CD4-positive, alpha-beta T cell (primary cell): ENCODE measurements around the gene XPO5. TPM values are rescaled to one million over a fixed set of nuclear protein-coding genes. Genes with fewer than 3 reads are reported as not detected.

Source experiments
- ATAC-seq: fragments of 200-7000 bp; cut with Tn5 transposase; one replicate; pipeline ENCODE4 v1.10.0; 2022; ENCODE audit warnings: mild to moderate bottlenecking; ENCODE audit not compliant: poor library complexity
- CTCF ChIA-PET: fragments of 350-600 bp; sonication (Branson Sonifier 250); formaldehyde crosslinking; loops from one replicate; lab custom pipeline; 2021; ENCODE audit warnings: antibody characterized with exemption, inconsistent platforms; lab: Charles Lee
- POLR2A ChIA-PET: fragments of 350-600 bp; sonication (Branson Sonifier 250); formaldehyde crosslinking; loops from one replicate; lab custom pipeline; 2021; ENCODE audit warnings: antibody characterized with exemption, inconsistent platforms; lab: Charles Lee
- DNase-seq, 14 experiments: peaks; one replicate each; pipeline ENCODE4 v3.0.0-alpha.2; 2013 to 2020; ENCODE audit warnings: mixed read lengths in 2 of 14
- H3K27ac ChIP-seq, 2 donors: one replicate each; pipeline versions ENCODE4 v1.5.1 to v1.7.0; 2013; ENCODE audit warnings: low read length in 2 of 2, low read depth in 1 of 2, mild to moderate bottlenecking in 1 of 2
- H3K27me3 ChIP-seq, 2 experiments: 1 replicate in 1 of 2; 2 replicates in 1 of 2; pipeline versions ENCODE4 v1.6.1 to v1.7.0; 2013; ENCODE audit warnings: low read length in 2 of 2, control low read depth in 1 of 2, mild to moderate bottlenecking in 1 of 2, moderate library complexity in 1 of 2; ENCODE audit not compliant: insufficient read depth in 2 of 2, control insufficient read depth in 1 of 2
- H3K36me3 ChIP-seq: one replicate; pipeline ENCODE4 v1.6.1; 2013; ENCODE audit warnings: low read length, control low read depth; ENCODE audit not compliant: insufficient read depth
- H3K4me1 ChIP-seq: one replicate; pipeline ENCODE4 v1.6.1; 2013; ENCODE audit warnings: low read length, control low read depth; ENCODE audit not compliant: insufficient read depth
- H3K4me3 ChIP-seq: one replicate; pipeline ENCODE4 v1.5.1; 2013; ENCODE audit warnings: mild to moderate bottlenecking, low read length, moderate library complexity
- H3K9me3 ChIP-seq, 2 experiments: 1 replicate in 1 of 2; 2 replicates in 1 of 2; pipeline versions ENCODE4 v1.6.1 to v1.7.0; 2013; ENCODE audit warnings: low read length in 2 of 2, mild to moderate bottlenecking in 2 of 2, control low read depth in 1 of 2, moderate library complexity in 1 of 2; ENCODE audit not compliant: control insufficient read depth in 1 of 2, insufficient read depth in 1 of 2
- H3K27ac Mint-ChIP-seq: one replicate; pipeline ENCODE4 v1.8.0; 2020; ENCODE audit warnings: mixed read lengths
- H3K27me3 Mint-ChIP-seq: one replicate; pipeline ENCODE4 v1.8.0; 2021; ENCODE audit warnings: mixed read lengths
- H3K36me3 Mint-ChIP-seq: one replicate; pipeline ENCODE4 v1.8.0; 2021; ENCODE audit warnings: low read depth, mixed read lengths
- H3K4me1 Mint-ChIP-seq: one replicate; pipeline ENCODE4 v1.8.0; 2021; ENCODE audit warnings: low read depth, mixed read lengths
- H3K4me3 Mint-ChIP-seq: one replicate; pipeline ENCODE4 v1.8.0; 2020; ENCODE audit warnings: mild to moderate bottlenecking, mixed read lengths
- H3K9me3 Mint-ChIP-seq: one replicate; pipeline ENCODE4 v1.8.0; 2020; ENCODE audit warnings: mixed read lengths
- CTCF ChIP-seq: fragments of 200-600 bp; IDR thresholded peaks from one replicate; pipeline ENCODE4 v1.8.0; 2022; ENCODE audit warnings: antibody characterized with exemption, mild to moderate bottlenecking
- intact Hi-C, 2 experiments: fragments of 100-400 bp; cut with DNase I in 1 of 2; cut with micrococcal nuclease in 1 of 2; formaldehyde crosslinking; loops; one replicate each; pipeline versions ENCODE4 v1.15.1 to v1.9.0; 2023 to 2025; cut with DNase I, micrococcal nuclease
- total RNA-seq, 174 experiments: library from RNA in 2 of 174; stranded (reverse) in 2 of 174; gene quantifications; one replicate each; pipeline ENCODE4 v1.2.3 and lab custom pipeline; 2021 to 2026

XPO5 gene
- total RNA-seq, 2 experiments from 2014 or later: 26.8 to 31.2 TPM

- peaks cover 45% of the 10 kb centered on the region for H3K36me3 Mint-ChIP-seq
- intact Hi-C loops: no loop called here
- Histone ChIP-seq H3K36me3 (peaks cover 34% of the 10 kb centered on the region), H3K4me3 (no peak overlapping the region), H3K9me3 (no peaks in the 10 kb centered on the region), H3K4me1 (peaks cover 27% of the 10 kb centered on the region), H3K27ac (peak overlapping the region in 1 of 2 donors; percentile 41), H3K27me3 (no peaks in the 10 kb centered on the region)
- peaks cover 36% of the 10 kb centered on the region for H3K4me1 Mint-ChIP-seq
- ChIA-PET CTCF (interaction anchor here (1.4 to 1.5 kb wide), 2 partner anchors 109 to 232 kb away, joined by 3 read pairs; no protein-coding TSS in a partner anchor), POLR2A (interaction anchor here (1.6 to 2.4 kb wide), 3 partner anchors 14 to 40 kb away, joined by 6 to 13 read pairs (median 10); partner anchors contain the start of genes DLK2, LRRC73 and TJAP1)
- ATAC-seq (peak; percentile 89), DNase-seq (peak in 6 of 14 experiments; percentile 26 to 64 (median 48))
- no peak overlapping the region for H3K4me3 Mint-ChIP-seq
- no peaks in the 10 kb centered on the region for H3K27me3 Mint-ChIP-seq
- peak overlapping the region; percentile 87 for H3K27ac Mint-ChIP-seq
- peak; percentile 22 for TF ChIP-seq CTCF
- H3K9me3 Mint-ChIP-seq: no peaks in the 10 kb centered on the region
Measured at GRCh38 chr6:43495409-43495941, 80.4 kb downstream of the XPO5 start.

GRCh38 chr6:43494766-43495165 lies 81.1 kb downstream of the XPO5 start:
- Mint-ChIP-seq H3K4me3 (no peak overlapping the region), H3K9me3 (no peaks in the 10 kb centered on the region), H3K27ac (peak overlapping the region; percentile 87), H3K4me1 (peaks cover 40% of the 10 kb centered on the region), H3K36me3 (peaks cover 38% of the 10 kb centered on the region), H3K27me3 (no peaks in the 10 kb centered on the region)
- H3K27me3 ChIP-seq: no peaks in the 10 kb centered on the region
- H3K36me3 ChIP-seq: peaks cover 29% of the 10 kb centered on the region
- intact Hi-C loops: no loop called here
- H3K27ac ChIP-seq: peak overlapping the region in 1 of 2 donors; percentile 41
- H3K4me1 ChIP-seq: peaks cover 27% of the 10 kb centered on the region
- no peaks in the 10 kb centered on the region for H3K9me3 ChIP-seq
- ChIA-PET CTCF (interaction anchor here (1.4 to 2.4 kb wide), 3 partner anchors 12 to 231 kb away, joined by 3 to 6 read pairs (median 3); no protein-coding TSS in a partner anchor), POLR2A (interaction anchor here (0.6 to 2.4 kb wide), 4 partner anchors 15 to 44 kb away, joined by 3 to 13 read pairs (median 8); partner anchors contain the start of genes DLK2, LRRC73 and TJAP1)
- no peak for ATAC-seq
- H3K4me3 ChIP-seq: no peak overlapping the region
- no peak for DNase-seq
- no peak for TF ChIP-seq CTCF

- ATAC-seq (no peak), DNase-seq (no peak)
- Mint-ChIP-seq H3K27ac (peak overlapping the region; percentile 39), H3K27me3 (no peaks in the 10 kb centered on the region), H3K4me3 (no peak overlapping the region), H3K4me1 (peaks cover 40% of the 10 kb centered on the region), H3K36me3 (peaks cover 34% of the 10 kb centered on the region), H3K9me3 (no peaks in the 10 kb centered on the region)
- ChIA-PET POLR2A (interaction anchor here (0.6 to 1.8 kb wide), 4 partner anchors 16 to 44 kb away, joined by 3 to 13 read pairs (median 4); partner anchors contain the start of genes DLK2 and TJAP1), CTCF (interaction anchor here (0.5 to 2.4 kb wide), 4 partner anchors 12 to 231 kb away, joined by 3 to 6 read pairs (median 4); no protein-coding TSS in a partner anchor)
- Histone ChIP-seq H3K27me3 (no peaks in the 10 kb centered on the region), H3K9me3 (no peaks in the 10 kb centered on the region), H3K4me3 (no peak overlapping the region), H3K4me1 (peaks cover 28% of the 10 kb centered on the region), H3K27ac (no peak overlapping the region), H3K36me3 (peaks cover 29% of the 10 kb centered on the region)
- intact Hi-C loops: no loop called here
- no peak for TF ChIP-seq CTCF
Measured at GRCh38 chr6:43494321-43494720, 81.5 kb downstream of the XPO5 start.
